GM19397 (cell line): ENCODE results near the gene SUN5.

Experiments used
- ATAC-seq: cut with Tn5 transposase; IDR thresholded peaks from one replicate; pipeline ENCODE4 v1.9.1; 2021; ENCODE audit warnings: mild to moderate bottlenecking, moderate library complexity; ENCODE audit not compliant: unreplicated experiment

Gene SUN5

GRCh38 chr20:33026779-33027759 is 22.8 kb upstream of the SUN5 start:
- ATAC-seq, result no peak

GRCh38 chr20:33026072-33026778 is 22.0 kb upstream of the SUN5 start:
- no peak for ATAC-seq

- no peak for ATAC-seq
Observed at GRCh38 chr20:33025318-33025876, 21.2 kb upstream of the SUN5 start.

GRCh38 chr20:33024609-33025317 is 20.5 kb upstream of the SUN5 start:
- no peak for ATAC-seq

GRCh38 chr20:33024243-33024560 is 20.0 kb upstream of the SUN5 start:
- ATAC-seq, result no peak

- no peak for ATAC-seq
Observed at GRCh38 chr20:33023439-33024242, 19.4 kb upstream of the SUN5 start.

- ATAC-seq, result no peak
Observed at GRCh38 chr20:33022694-33023438, 18.6 kb upstream of the SUN5 start.

GRCh38 chr20:33022289-33022688 is 18.1 kb upstream of the SUN5 start:
- ATAC-seq, result no peak

- no peak for ATAC-seq
Observed at GRCh38 chr20:33021879-33022278, 17.6 kb upstream of the SUN5 start.

- no peak for ATAC-seq
Observed at GRCh38 chr20:33020278-33021161, 16.3 kb upstream of the SUN5 start.

- no peak for ATAC-seq
Observed at GRCh38 chr20:33019465-33020277, 15.4 kb upstream of the SUN5 start.

GRCh38 chr20:33018169-33018931 is 14.1 kb upstream of the SUN5 start:
- no peak for ATAC-seq

- ATAC-seq, result no peak
Observed at GRCh38 chr20:33017542-33017941, 13.3 kb upstream of the SUN5 start.

- no peak for ATAC-seq
Observed at GRCh38 chr20:33016581-33017109, 12.4 kb upstream of the SUN5 start.

GRCh38 chr20:33015700-33016580 is 11.7 kb upstream of the SUN5 start:
- ATAC-seq, result no peak

GRCh38 chr20:33015114-33015484 is 10.9 kb upstream of the SUN5 start:
- no peak for ATAC-seq
